A673 (cell line): ENCODE data around the gene CMIP.

Experiments used
- EZH2 ChIP-seq: fragments of 200-600 bp; sonication (generic); IDR thresholded peaks from 2 replicates; pipeline ENCODE4 v1.6.1; 2017; ENCODE audit warnings: borderline replicate concordance, low read depth, mild to moderate bottlenecking, mixed read lengths, antibody characterized with exemption, low read length; ENCODE audit not compliant: poor library complexity, severe bottlenecking
- TF ChIP-seq, protein P1 (sequence below): fragments of 300-800, 200-600 bp; sonication (generic); conservative IDR thresholded peaks from 2 replicates; pipeline ENCODE4 v1.5.1; 2017; ENCODE audit warnings: low read depth, mild to moderate bottlenecking, antibody characterized with exemption, low read length, moderate library complexity, mixed read lengths

DNA sequence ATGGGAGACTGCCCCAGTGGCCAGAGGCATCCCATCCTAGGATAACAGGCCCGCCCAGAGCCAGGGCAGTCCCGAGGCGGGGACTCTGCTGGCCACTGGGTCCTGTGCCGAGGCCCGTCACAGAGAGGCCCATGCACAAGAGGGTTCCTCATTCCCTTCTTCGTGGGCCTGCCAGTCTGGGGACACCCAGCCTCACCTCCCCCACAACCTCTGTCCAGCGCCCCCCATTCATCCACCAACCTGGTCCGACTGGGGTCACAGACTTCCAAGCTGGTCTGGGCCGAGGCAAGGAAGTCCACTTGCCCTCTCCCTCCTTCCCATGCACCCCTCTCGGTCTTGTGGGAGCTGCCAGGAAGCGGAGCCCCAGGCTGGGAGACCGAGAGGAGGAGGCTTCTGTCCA, 240.3 kb downstream of the CMIP start:
- TF ChIP-seq, protein P1, sequence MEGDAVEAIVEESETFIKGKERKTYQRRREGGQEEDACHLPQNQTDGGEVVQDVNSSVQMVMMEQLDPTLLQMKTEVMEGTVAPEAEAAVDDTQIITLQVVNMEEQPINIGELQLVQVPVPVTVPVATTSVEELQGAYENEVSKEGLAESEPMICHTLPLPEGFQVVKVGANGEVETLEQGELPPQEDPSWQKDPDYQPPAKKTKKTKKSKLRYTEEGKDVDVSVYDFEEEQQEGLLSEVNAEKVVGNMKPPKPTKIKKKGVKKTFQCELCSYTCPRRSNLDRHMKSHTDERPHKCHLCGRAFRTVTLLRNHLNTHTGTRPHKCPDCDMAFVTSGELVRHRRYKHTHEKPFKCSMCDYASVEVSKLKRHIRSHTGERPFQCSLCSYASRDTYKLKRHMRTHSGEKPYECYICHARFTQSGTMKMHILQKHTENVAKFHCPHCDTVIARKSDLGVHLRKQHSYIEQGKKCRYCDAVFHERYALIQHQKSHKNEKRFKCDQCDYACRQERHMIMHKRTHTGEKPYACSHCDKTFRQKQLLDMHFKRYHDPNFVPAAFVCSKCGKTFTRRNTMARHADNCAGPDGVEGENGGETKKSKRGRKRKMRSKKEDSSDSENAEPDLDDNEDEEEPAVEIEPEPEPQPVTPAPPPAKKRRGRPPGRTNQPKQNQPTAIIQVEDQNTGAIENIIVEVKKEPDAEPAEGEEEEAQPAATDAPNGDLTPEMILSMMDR = no peak
- no peak for TF ChIP-seq EZH2
